ENCODE results near the gene NFKBIZ. TPM values are rescaled to one million over a fixed set of nuclear protein-coding genes. Genes with fewer than 3 reads are reported as not detected.

Gene NFKBIZ
- total RNA-seq, 2 experiments from 2014 or later: 11.8 to 26.6 TPM

- no peak overlapping the region for H3K4me3 ChIP-seq (ENCODE audit: low read depth, low read length, poor library complexity, severe bottlenecking)
- no peak overlapping the region for H2AFZ ChIP-seq (ENCODE audit: low read length)
- ChIA-PET CTCF (ENCODE audit: unreplicated experiment) (interaction anchor here (1.5 kb wide), 1 partner anchor 413 kb away, joined by 6 read pairs; no protein-coding TSS in a partner anchor), POLR2A (interaction anchor here (0.7 to 3.3 kb wide), 8 partner anchors 9 to 827 kb away, joined by 3 to 19 read pairs (median 4); partner anchors contain the start of gene NFKBIZ)
- H4K20me1 ChIP-seq (ENCODE audit: insufficient read depth, low read length): no peaks in the 10 kb centered on the region
- peaks cover 11% of the 10 kb centered on the region; the same call in 1 of the 2 replicates for H3K79me2 ChIP-seq (ENCODE audit: insufficient read depth, low read depth, low read length)
- H3K4me2 ChIP-seq (ENCODE audit: low read length): no peak overlapping the region
- no peaks in the 10 kb centered on the region for H3K9me2 ChIP-seq (ENCODE audit: insufficient read depth, low read length)
- peaks cover 29% of the 10 kb centered on the region for H3K4me1 ChIP-seq (ENCODE audit: insufficient read depth, low read length, poor library complexity, severe bottlenecking)
- H3K9me3 ChIP-seq (ENCODE audit: low read length): no peaks in the 10 kb centered on the region
- no peak overlapping the region for H3K27ac ChIP-seq (ENCODE audit: low read depth, low read length, poor library complexity, severe bottlenecking)
- no TSS peak for BruUV-seq (replicated peaks)
- no peak for DNase-seq (ENCODE audit: low spot score)
- H3K36me3 ChIP-seq (ENCODE audit: insufficient read depth, low read length): peaks cover 36% of the 10 kb centered on the region
- intact Hi-C loops (cut with micrococcal nuclease; ENCODE audit: unreplicated experiment): loop anchor here (10.0 kb wide), 1 partner anchor 323 kb away; no protein-coding TSS in a partner anchor
- TF ChIP-seq EZH2phosphoT487 (IDR thresholded peaks at IDR 0.05; ENCODE audit: borderline replicate concordance, low read depth, low read length): no peak
- no peak for TF ChIP-seq CTCF (conservative IDR thresholded peaks at IDR 0.05; ENCODE audit: low read length)
Measured at GRCh38 chr3:101811875-101812274, 37.4 kb upstream of the NFKBIZ start.

GRCh38 chr3:101812895-101813294, 36.4 kb upstream of the NFKBIZ start:
- no peak for DNase-seq (ENCODE audit: low spot score)
- intact Hi-C loops (cut with micrococcal nuclease; ENCODE audit: unreplicated experiment): loop anchor here (1.0 to 10.0 kb wide), 2 partner anchors 322 to 412 kb away; no protein-coding TSS in a partner anchor
- POLR2A ChIA-PET: interaction anchor here (0.7 to 3.3 kb wide), 4 partner anchors 10 to 412 kb away, joined by 4 to 19 read pairs (median 4); no protein-coding TSS in a partner anchor
- Histone ChIP-seq H2AFZ (ENCODE audit: low read length) (no peak overlapping the region), H3K27ac (ENCODE audit: low read depth, low read length, poor library complexity, severe bottlenecking) (no peak overlapping the region), H3K4me3 (ENCODE audit: low read depth, low read length, poor library complexity, severe bottlenecking) (no peak overlapping the region), H3K79me2 (ENCODE audit: insufficient read depth, low read depth, low read length) (peaks cover 11% of the 10 kb centered on the region; the same call in 1 of the 2 replicates), H3K36me3 (ENCODE audit: insufficient read depth, low read length) (peaks cover 36% of the 10 kb centered on the region), H3K4me2 (ENCODE audit: low read length) (no peak overlapping the region), H4K20me1 (ENCODE audit: insufficient read depth, low read length) (no peaks in the 10 kb centered on the region), H3K9me2 (ENCODE audit: insufficient read depth, low read length) (no peaks in the 10 kb centered on the region), H3K9me3 (ENCODE audit: low read length) (no peaks in the 10 kb centered on the region), H3K4me1 (ENCODE audit: insufficient read depth, low read length, poor library complexity, severe bottlenecking) (peaks cover 39% of the 10 kb centered on the region)
- no TSS peak for BruUV-seq (replicated peaks)
- CTCF ChIA-PET (ENCODE audit: unreplicated experiment): interaction anchor here (0.9 to 1.5 kb wide), 2 partner anchors 412 to 416 kb away, joined by 3 to 6 read pairs; no protein-coding TSS in a partner anchor
- TF ChIP-seq CTCF (conservative IDR thresholded peaks at IDR 0.05; ENCODE audit: low read length) (no peak), EZH2phosphoT487 (IDR thresholded peaks at IDR 0.05; ENCODE audit: borderline replicate concordance, low read depth, low read length) (no peak)
